Retina (tissue), 1 donor: ENCODE data around the gene HOXC4.
"Not testable (repeated sequence)": the region's sequence is repeated elsewhere in the genome, so short reads cannot be mapped to it uniquely, and the experiment has no call there.

Experiments
- DNase-seq: peaks from one replicate; pipeline ENCODE4 v3.0.0-alpha.2; 2016

Gene HOXC4

DNA sequence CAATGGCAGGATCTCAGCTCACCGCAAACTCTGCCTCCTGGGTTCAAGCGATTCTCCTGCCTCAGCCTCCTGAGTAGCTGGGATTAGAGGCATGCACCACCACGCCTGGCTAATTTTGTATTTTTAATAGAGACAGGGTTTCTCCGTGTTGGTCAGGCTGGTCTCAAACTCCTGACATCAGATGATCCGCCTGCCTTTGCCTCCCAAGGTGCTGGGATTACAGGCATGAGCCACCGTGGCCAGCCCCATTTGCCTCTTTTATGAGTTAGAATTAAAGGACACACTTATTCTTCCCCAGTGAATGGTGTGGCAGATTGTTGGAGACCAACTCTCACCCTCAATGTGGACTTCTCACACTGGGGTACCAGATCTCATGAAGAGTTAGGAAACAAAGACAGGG, 11.6 kb upstream of the HOXC4 start:
- DNase-seq = not testable (repeated sequence)

- DNase-seq = no peak
Measured at GRCh38 chr12:54042970-54043853, 10.4 kb upstream of the HOXC4 start.

DNA sequence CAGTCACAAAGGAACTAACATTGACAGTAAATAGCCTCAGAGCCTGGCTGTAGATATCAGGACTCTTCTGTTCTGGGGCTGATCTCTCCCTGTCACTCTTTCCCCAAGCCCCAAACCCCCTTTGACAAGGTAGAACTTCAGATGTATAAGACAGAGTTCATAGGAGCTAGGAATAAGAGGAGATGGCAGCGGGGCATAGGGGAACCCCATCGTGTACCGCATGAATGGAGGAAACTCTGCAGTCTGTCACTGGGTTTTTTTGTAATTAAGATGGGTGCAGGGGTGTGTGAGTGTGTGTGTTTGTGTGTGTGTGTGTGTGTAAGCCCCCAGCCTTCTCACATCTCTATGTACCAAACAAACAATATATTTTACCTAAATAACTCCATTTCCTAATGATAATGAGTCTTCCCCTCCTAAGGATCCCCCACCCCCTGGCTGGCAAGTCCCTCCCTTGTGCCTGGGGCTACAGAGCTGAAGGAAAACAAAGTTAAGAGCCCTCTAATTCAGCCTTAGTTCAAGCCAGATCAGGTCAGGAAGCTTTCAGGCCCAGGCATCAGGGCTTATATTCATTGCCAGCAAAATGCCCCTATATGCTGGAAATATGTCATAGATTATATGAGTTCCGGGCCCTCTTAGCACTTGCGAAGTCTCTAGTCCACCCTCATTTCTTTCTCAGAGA, 9.1 kb upstream of the HOXC4 start:
- DNase-seq = no peak

DNA sequence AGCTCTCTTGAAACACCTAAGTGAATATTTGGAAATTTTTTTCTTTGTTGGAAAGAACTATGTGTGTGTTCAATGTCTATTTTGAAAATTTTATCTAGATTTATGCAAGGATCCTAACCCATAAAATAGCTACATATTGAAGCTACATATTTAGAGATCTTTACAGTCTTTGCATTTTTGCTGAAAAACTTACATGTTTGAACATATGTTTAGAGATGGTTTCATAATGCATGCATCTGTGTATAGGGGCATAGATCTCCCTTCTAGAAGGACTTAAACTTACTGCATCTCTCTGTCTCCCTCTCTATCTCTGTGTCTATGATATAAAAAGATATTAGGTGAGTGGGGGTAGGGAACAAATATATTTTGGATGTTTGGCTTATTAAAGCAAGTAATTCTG, 8.2 kb upstream of the HOXC4 start:
- DNase-seq = no peak

DNA sequence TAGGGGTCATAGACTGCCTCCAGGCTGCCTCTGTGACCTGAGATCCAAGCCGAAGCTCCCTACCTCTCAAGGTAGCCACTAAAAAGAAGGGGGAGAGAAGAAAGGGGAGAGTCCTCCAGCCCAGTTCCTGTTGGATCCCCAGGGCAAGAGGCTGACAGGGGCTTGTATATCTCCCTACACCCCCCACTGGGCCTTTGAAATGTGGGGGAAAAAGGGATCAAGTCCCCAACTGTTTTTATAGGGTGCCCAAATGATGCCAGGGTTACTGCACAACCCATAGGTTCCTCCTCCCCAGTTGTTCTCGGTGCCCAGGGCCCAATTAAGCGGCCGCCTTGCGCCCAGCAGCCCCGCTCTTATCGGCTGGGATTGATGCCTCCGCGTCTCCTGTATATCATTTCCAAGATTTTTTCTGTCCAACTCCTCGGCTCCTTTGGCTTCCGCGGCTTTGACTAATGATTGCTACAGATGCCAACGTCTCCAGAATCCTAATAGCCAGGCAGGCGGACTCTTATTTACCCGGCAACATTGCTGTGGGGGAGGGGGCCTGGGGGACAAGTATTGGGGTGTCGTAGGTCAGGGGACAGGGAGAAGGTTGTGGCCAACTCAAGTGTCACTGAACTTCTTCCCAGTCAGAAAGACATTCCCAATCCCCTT, 7.6 kb upstream of the HOXC4 start:
- DNase-seq = no peak

DNA sequence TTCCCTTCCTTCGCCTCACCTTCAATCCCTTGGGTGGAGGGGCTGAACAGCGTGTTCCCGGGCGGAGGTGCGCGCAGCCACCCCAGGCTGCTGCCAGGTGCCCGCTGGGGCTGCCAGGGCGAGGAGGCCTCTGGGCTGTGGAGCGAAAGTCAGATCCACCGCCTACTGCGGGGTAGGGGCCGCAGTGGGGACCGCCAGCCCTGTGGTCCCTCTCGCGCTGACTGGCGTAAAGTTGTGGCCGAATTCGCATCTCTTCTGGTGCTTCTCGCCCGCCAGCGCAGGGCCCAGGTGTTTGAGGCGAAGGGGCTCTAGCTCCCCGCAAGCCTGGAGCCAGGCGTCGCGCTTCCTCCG, 6.9 kb upstream of the HOXC4 start:
- peak; percentile 42 for DNase-seq

GRCh38 chr12:54047160-54047963, 6.3 kb upstream of the HOXC4 start:
- DNase-seq = peak; percentile 73

GRCh38 chr12:54047964-54048303, 5.7 kb upstream of the HOXC4 start:
- DNase-seq = no peak

- no peak for DNase-seq
Measured at GRCh38 chr12:54048406-54049093, 5.1 kb upstream of the HOXC4 start.

DNA sequence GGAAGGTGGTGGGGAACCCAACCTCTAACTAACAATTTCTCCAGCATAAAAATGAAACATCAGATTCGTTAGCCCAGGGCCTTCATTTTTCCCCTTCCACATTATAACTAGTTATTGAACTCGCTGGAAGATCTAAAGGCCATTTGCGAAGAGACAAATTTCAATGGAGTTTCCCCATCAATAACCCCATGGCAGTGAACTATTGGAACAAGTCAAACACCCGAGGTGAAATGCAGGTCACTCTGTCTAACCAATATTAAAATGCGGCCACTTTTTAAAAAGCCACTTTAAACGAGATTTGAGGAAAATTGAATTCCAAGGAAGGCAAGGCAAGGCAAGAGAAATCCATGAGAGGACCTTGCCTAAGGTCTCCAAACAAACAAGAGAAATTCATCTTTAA, 4.5 kb upstream of the HOXC4 start:
- DNase-seq = peak; percentile 54

DNA sequence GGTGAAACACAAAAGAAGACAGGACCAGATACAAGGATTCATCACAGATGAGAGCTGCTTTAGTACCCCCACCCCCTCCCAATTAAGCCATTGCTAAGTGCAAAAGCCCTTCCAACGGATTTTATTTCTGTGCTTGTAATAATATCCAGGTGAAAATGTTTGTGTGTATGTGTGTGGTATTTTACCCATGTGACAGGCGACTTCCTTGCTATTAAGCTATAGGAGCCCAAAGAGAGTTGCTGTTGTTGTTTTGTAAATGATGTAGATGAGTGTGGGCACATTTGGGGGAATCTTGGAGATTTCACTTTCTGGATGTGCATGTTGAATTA, 3.2 kb upstream of the HOXC4 start:
- DNase-seq = peak; percentile 53

DNA sequence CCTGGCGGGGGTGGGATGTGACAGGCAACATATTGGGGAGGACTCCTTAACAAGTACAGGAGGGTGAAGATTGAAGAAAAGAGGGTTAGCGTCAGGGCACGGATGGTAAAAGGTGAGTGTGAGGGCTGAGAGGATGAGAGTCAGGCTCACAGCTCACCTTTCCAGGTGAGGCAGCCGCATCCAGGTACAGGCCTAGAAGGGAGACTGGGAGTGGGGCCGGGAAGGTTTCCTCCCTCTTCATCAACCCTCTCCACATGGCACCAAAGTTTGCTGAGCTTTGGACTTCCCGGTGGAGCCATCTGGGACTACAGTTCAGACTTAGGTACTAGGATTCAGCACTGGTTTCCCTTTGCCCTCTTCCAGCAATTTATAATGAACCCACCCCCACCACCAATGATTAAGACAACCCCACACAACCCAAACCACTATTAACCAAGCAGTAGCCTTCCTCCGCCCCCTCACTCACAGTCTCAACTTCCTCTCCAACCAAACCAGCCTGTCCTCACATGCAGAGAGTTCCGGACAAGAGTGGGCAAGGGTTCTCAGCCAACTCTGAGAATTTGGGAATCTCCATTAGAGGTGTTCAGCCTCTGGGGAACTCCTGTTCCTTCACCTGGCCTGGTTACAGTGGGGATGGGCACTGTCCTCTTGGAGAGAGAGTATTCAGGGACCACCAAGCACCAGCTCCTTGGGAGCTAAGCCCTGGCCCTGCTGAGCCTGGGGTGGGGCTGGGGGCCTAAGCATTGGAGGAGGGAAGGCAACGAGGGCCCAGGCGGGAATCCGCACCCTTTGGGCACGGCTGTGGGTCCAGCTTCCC, 2.4 kb upstream of the HOXC4 start:
- DNase-seq = no peak

GRCh38 chr12:54051874-54052437, 1.7 kb upstream of the HOXC4 start:
- DNase-seq = peak; percentile 62

DNA sequence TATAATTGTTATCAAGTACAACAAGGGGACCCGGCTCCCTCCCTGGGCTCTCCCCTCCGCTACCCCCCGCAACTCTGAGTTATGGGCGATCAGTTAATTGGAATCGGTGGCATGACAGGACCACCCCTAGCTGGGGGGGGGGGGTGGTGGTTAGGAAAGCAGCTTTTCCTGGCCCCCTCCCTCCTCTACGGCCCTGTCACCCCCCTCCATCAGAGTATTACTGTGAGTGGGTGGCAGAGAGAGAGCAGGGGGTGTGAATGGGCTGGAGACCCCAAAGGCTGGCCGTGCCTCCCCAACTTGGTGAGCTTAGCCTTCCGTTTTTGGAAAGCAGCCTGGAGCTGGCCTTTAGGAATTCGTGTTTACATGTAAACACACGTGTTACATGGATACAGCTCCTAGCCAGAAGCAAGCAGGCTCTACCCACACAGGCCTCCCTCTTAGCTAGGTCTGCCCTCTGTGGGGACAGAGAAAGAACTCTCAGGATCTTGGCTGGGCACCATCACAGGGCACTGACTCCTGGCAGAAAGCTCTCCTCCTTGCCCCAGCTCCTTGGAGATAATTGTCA, 1.1 kb upstream of the HOXC4 start:
- DNase-seq = no peak

- no peak for DNase-seq
Measured at GRCh38 chr12:54053003-54053750, 458 bp upstream of the HOXC4 start.

GRCh38 chr12:54054742-54055194, 1.1 kb downstream of the HOXC4 start:
- DNase-seq = no peak

DNA sequence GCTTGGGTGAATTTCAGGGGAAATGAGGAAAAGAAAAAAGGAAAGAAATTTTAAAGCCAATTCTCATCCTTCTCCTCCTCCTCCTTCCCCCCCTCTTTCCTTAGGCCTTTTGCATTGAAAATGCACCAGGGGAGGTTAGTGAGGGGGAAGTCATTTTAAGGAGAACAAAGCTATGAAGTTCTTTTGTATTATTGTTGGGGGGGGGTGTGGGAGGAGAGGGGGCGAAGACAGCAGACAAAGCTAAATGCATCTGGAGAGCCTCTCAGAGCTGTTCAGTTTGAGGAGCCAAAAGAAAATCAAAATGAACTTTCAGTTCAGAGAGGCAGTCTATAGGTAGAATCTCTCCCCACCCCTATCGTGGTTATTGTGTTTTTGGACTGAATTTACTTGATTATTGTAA, 1.9 kb downstream of the HOXC4 start:
- DNase-seq = no peak

DNA sequence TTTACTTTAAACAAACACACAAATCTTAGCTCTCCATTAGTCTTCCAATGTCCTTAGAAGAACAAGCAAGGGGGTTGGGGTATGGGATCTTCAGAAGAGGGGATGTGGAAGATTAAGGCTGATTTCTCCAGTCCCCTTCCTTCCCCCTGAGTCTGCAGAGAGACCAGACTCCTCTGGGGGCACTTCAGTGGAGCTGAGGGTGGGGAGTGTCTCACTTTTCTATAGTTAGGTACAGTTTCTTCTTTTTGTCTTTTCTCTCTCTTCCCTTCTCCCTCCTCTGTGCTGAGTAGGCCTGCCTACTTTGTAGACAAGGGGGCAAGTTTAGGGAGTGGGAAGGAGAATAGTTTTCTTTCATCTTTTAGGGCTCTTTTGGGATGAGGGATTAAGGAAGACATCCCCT, 2.5 kb downstream of the HOXC4 start:
- no peak for DNase-seq

GRCh38 chr12:54058128-54058768, 4.6 kb downstream of the HOXC4 start:
- no peak for DNase-seq

DNA sequence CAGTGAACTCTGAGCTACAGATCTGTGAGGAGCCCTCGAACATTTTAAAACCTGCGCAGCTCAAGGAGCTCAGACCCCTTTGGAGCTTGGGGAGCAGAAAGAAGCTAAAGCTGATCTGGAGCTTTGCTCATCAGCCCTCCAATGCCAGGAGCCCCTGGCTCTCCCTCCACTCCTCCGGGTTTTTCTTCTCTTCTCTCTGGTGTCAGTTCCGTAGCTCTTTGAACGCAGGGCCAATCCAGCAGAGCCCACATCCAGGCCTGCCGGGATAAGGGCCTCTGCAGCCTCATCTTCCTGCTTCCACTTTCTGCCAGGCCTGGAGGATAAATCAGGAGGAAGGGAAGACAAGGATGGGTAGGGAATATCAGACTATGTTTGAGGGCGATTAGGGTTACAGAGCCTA, 6.0 kb downstream of the HOXC4 start:
- no peak for DNase-seq
